Measurements from ENCODE around the gene ABCB6. TPM values are rescaled to one million over a fixed set of nuclear protein-coding genes. Genes with fewer than 3 reads are reported as not detected.
A peak's percentile ranks its signal among the peaks of the same experiment; 100 is the strongest.

The ABCB6 gene
- total and polyA plus RNA-seq, 8 donors: 3.8 to 36.7 (median 7.0) TPM

DNA sequence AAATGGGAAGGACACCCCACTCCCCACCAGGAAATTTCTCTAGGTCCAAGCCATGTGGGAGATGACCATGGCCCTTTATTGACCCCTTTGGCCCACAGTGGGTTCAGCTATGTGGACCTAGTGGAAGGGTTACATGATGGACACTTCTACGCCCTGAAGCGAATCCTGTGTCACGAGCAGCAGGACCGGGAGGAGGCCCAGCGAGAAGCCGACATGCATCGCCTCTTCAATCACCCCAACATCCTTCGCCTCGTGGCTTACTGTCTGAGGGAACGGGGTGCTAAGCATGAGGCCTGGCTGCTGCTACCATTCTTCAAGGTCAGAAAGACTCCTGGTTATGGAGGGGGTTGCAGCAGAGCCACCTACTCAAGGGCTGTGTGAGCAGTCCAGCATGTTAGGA is 27.8 kb upstream of the ABCB6 start:
- peaks cover 0 to 5% (median 0%) of the 10 kb centered on the region in 3 donors for H3K36me3 ChIP-seq
- intact Hi-C loops (cut with DNase I): no loop called here
- no peak for TF ChIP-seq CTCF (IDR thresholded peaks at IDR 0.05)
- peak overlapping the region in 1 of 4 donors; percentile 92 for H3K27ac ChIP-seq
- ATAC-seq (no peak), FAIRE-seq (no peak), DNase-seq (no peak)
- H3K9me3 ChIP-seq: no peaks in the 10 kb centered on the region
- 91 to 95% methylated on average over 10 of the region's 10 CpGs for WGBS, 2 donors
- no peak overlapping the region for H3K4me3 ChIP-seq
- H3K4me1 ChIP-seq: peaks cover 24 to 55% (median 26%) of the 10 kb centered on the region in 3 donors
- H3K27me3 ChIP-seq: no peaks in the 10 kb centered on the region

DNA sequence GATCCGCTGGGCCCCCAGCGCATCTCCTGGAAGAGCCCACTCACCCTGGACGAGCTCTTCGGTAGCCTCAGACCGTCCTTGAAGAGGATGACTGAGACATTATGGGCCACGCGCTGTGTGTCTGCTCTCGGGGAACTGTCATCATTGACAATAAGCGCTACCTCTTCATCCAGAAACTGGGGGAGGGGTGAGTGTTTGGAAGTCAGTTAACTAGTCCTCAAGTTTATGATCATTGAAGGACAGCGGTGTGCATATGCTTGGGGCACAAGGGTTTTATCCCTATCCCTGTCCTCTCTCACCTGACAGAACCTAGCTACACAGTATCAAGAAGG is 27.1 kb upstream of the ABCB6 start:
- Histone ChIP-seq H3K4me3 (peak overlapping the region; percentile 66 to 81 (median 70)), H3K27me3 (no peaks in the 10 kb centered on the region), H3K36me3 (peaks cover 0 to 5% (median 0%) of the 10 kb centered on the region in 3 donors), H3K27ac (peak overlapping the region; percentile 78 to 92 (median 85)), H3K9me3 (no peaks in the 10 kb centered on the region), H3K4me1 (peaks cover 22 to 50% (median 26%) of the 10 kb centered on the region in 3 donors)
- TF ChIP-seq CTCF (IDR thresholded peaks at IDR 0.05): no peak
- 10 to 11% methylated on average over 10 of the region's 10 CpGs for WGBS, 2 donors
- no peak for DNase-seq
- intact Hi-C loops (cut with DNase I): no loop called here
- ATAC-seq: no peak
- no peak for FAIRE-seq

- intact Hi-C loops (cut with DNase I): no loop called here
- Histone ChIP-seq H3K36me3 (peaks cover 0 to 1% (median 0%) of the 10 kb centered on the region in 3 donors), H3K27ac (peak within 1 kb of the TSS; percentile 78 to 92 (median 85)), H3K27me3 (no peaks in the 10 kb centered on the region), H3K4me1 (peaks cover 17 to 45% (median 22%) of the 10 kb centered on the region in 3 donors), H3K9me3 (no peaks in the 10 kb centered on the region), H3K4me3 (peak within 1 kb of the TSS; percentile 66 to 81 (median 70))
- ATAC-seq (peak; percentile 79 to 88 (median 82)), DNase-seq (peak; percentile 89 to 98 (median 93)), FAIRE-seq (no peak)
- no peak for TF ChIP-seq CTCF (IDR thresholded peaks at IDR 0.05)
- WGBS, 2 donors: 0% methylated on average over 42 to 46 of the region's 46 CpGs
Measured at GRCh38 chr2:219245148-219245898, 26.6 kb upstream of the ABCB6 start, which contains the start of the genes GLB1L and STK16. Gene GLB1L (minus strand): TSS chr2:219245444. CDS start chr2:219243573, 1,871 bp downstream. Gene STK16 (plus strand): TSS chr2:219245479. CDS start chr2:219246000, 521 bp downstream.

DNA sequence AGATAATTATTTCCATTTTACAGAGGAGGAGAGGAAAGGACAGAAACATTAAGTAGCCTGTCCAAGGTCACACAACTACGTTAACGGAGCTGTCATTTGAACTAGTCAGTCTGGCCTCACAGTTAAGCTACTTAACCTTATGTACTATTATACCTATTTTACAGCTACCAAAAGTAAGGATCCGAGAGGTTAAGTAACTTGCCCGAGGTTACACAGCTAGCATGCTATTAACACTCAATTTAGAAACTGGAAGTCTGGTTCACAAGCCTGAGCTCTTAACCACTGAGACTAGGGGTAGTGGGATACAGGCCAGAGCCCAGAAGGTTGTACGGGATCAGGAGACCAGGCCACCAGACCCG is 26.0 kb upstream of the ABCB6 start:
- DNase-seq: no peak
- no peaks in the 10 kb centered on the region for H3K36me3 ChIP-seq
- WGBS, 2 donors: 8 to 12% methylated on average over 6 of the region's 6 CpGs
- H3K27me3 ChIP-seq: no peaks in the 10 kb centered on the region
- no peak for FAIRE-seq
- no peak for TF ChIP-seq CTCF (IDR thresholded peaks at IDR 0.05)
- ATAC-seq: no peak
- intact Hi-C loops (cut with DNase I): no loop called here
- H3K4me1 ChIP-seq: peaks cover 13 to 39% (median 16%) of the 10 kb centered on the region in 3 donors
- H3K4me3 ChIP-seq: peak overlapping the region; percentile 66 to 81 (median 70)
- H3K27ac ChIP-seq: peak overlapping the region; percentile 78 to 92 (median 85)
- no peaks in the 10 kb centered on the region for H3K9me3 ChIP-seq

DNA sequence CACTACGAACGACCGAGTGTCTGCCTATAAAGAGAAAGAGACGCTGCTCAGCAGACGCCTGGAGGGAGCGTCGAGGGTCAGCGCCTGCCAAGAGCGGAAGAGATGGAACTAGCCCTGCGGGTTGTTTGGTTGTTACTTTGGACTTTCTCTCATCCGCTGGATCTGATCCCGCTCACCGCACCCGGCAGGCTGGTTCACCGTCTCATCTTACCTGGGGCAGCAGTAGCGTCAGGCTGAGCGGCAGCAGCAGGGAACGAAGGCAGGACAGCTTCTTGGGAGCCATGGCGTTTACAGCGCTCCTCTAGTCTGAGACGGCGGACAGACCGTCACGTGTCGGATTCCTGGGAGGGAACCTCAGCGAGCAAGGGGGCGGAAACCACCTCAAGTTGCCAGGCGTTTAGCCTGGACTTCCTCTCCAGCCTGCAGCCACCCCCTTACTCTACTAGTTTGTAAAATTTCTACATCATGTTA is 24.6 kb upstream of the ABCB6 start:
- no peak for ATAC-seq
- H3K4me3 ChIP-seq: no peak overlapping the region
- peaks cover 0 to 25% (median 2%) of the 10 kb centered on the region in 3 donors for H3K4me1 ChIP-seq
- TF ChIP-seq CTCF (IDR thresholded peaks at IDR 0.05): no peak
- no peak for DNase-seq
- intact Hi-C loops (cut with DNase I): no loop called here
- no peaks in the 10 kb centered on the region for H3K27me3 ChIP-seq
- no peak overlapping the region for H3K27ac ChIP-seq
- H3K36me3 ChIP-seq: no peaks in the 10 kb centered on the region
- H3K9me3 ChIP-seq: no peaks in the 10 kb centered on the region
- FAIRE-seq: no peak
- 59 to 62% methylated on average over 28 of the region's 28 CpGs for WGBS, 2 donors

Measured in pancreas (tissue), 10 donors.